Bronchial epithelial cell (primary cell): Measurements from ENCODE around the gene RAET1L. TPM values are rescaled to one million over a fixed set of nuclear protein-coding genes. Genes with fewer than 3 reads are reported as not detected.
A peak's percentile ranks its signal among the peaks of the same experiment; 100 is the strongest.

Source experiments
- DNase-seq: peaks from one replicate; pipeline ENCODE4 v3.0.0-alpha.2; 2010; ENCODE audit warnings: low read depth
- FAIRE-seq: peaks from 2 replicates; lab custom pipeline; 2011; peaks lifted over from hg19 to GRCh38; lab: Jason Lieb, UNC
- H3K27me3 ChIP-seq: 2 replicates; pipeline ENCODE4 v1.5.1; 2011; ENCODE audit warnings: low read length; ENCODE audit not compliant: control insufficient read depth, insufficient read depth
- H3K36me3 ChIP-seq: 2 replicates; pipeline ENCODE4 v1.5.1; 2011; ENCODE audit warnings: low read length; ENCODE audit not compliant: control insufficient read depth, insufficient read depth
- H3K4me3 ChIP-seq: 2 replicates; pipeline ENCODE4 v1.5.1; 2011; ENCODE audit warnings: mild to moderate bottlenecking, low read depth, low read length, control low read depth
- CTCF ChIP-seq: IDR thresholded peaks from 2 replicates; pipeline ENCODE4 v1.5.1; 2011; ENCODE audit warnings: mild to moderate bottlenecking, moderate library complexity, low read length, control low read depth, inconsistent platforms; ENCODE audit not compliant: insufficient read depth, severe bottlenecking
- total RNA-seq: library from RNA; depleted of rRNA; stranded (reverse); fragments of >200 nt; gene quantifications from 2 replicates; pipeline ENCODE4 v1.2.1, GENCODE V29; 2014

RAET1L gene
- total RNA-seq, 1 donor from 2014 or later = 0.79 TPM

GRCh38 chr6:149985481-149985937, 39.8 kb downstream of the RAET1L start:
- DNase-seq (peak; percentile 22), FAIRE-seq (no peak)
- no peak for TF ChIP-seq CTCF
- Histone ChIP-seq H3K36me3 (no peaks in the 10 kb centered on the region), H3K4me3 (no peak overlapping the region), H3K27me3 (peaks cover 51% of the 10 kb centered on the region)

- TF ChIP-seq CTCF = no peak
- H3K36me3 ChIP-seq = no peaks in the 10 kb centered on the region
- H3K4me3 ChIP-seq = no peak overlapping the region
- DNase-seq (no peak), FAIRE-seq (no peak)
- H3K27me3 ChIP-seq = peaks cover 44% of the 10 kb centered on the region
These were observed 40.6 kb downstream of the RAET1L start for GRCh38 chr6:149984773-149985172.

GRCh38 chr6:149983145-149983544, 42.2 kb downstream of the RAET1L start:
- no peaks in the 10 kb centered on the region for H3K36me3 ChIP-seq
- no peak for FAIRE-seq
- H3K27me3 ChIP-seq = peaks cover 31% of the 10 kb centered on the region

GRCh38 chr6:149979293-149979692, 46.0 kb downstream of the RAET1L start:
- Histone ChIP-seq H3K4me3 (no peak overlapping the region), H3K36me3 (no peaks in the 10 kb centered on the region), H3K27me3 (peaks cover 14% of the 10 kb centered on the region)
- DNase-seq (no peak), FAIRE-seq (no peak)
- TF ChIP-seq CTCF = no peak

More at GRCh38 chr6:149983145-149983544, 42.2 kb downstream of the RAET1L start:
- H3K4me3 ChIP-seq = no peak overlapping the region
- no peak for TF ChIP-seq CTCF
- no peak for DNase-seq

- H3K27me3 ChIP-seq = peaks cover 16% of the 10 kb centered on the region
- H3K36me3 ChIP-seq = no peaks in the 10 kb centered on the region
- H3K4me3 ChIP-seq = no peak overlapping the region
- DNase-seq (no peak), FAIRE-seq (no peak)
- no peak for TF ChIP-seq CTCF
These were observed 46.7 kb downstream of the RAET1L start for GRCh38 chr6:149978610-149979009.

GRCh38 chr6:149977221-149977620, 48.1 kb downstream of the RAET1L start:
- Histone ChIP-seq H3K27me3 (peaks cover 10% of the 10 kb centered on the region), H3K4me3 (no peak overlapping the region), H3K36me3 (no peaks in the 10 kb centered on the region)
- no peak for FAIRE-seq
- TF ChIP-seq CTCF = no peak
- no peak for DNase-seq
